ENCODE measurements around the gene SCLY.

Gene SCLY

DNA sequence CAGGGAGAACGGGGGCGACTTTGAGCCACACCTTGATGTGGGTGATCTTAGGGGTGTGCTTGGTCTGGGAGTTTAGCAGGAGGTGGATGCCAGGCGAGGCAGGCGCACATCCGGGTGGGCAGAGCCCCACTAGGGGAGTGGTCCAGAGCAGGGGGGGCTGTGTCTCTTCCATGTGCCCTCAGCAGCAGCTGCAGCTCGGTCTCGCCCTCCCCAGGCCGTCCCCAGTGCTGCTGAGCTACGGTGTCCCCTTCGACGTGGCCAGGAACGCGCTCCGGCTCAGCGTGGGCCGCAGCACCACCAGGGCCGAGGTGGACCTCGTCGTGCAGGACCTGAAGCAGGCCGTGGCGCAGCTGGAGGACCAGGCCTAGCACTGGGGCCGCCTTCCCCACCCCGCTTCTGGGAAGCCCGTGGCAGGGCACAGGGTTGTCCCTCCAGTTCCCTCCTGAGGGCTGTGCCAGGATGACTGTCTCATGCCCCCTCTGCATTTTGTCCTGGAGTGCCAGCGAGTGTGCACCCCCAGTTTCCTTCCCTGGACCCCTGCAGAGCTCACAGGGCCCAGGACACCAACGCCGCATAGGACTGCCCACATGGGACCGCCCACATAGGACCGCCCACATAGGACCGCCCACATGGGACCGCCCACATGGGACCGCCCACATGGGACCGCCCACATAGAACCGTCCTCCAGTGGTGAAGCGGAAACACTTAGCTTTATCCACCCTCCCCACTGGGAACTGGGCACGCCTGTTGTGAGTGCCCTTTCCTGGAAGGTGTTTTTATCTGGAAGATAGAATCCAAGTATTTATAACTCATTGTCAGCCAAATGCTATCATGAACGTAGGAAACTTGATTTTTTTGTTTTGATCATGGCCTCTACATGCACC is 37.4 kb downstream of the SCLY start:
- no peak for DNase-seq (ENCODE audit: low read depth)

DNA sequence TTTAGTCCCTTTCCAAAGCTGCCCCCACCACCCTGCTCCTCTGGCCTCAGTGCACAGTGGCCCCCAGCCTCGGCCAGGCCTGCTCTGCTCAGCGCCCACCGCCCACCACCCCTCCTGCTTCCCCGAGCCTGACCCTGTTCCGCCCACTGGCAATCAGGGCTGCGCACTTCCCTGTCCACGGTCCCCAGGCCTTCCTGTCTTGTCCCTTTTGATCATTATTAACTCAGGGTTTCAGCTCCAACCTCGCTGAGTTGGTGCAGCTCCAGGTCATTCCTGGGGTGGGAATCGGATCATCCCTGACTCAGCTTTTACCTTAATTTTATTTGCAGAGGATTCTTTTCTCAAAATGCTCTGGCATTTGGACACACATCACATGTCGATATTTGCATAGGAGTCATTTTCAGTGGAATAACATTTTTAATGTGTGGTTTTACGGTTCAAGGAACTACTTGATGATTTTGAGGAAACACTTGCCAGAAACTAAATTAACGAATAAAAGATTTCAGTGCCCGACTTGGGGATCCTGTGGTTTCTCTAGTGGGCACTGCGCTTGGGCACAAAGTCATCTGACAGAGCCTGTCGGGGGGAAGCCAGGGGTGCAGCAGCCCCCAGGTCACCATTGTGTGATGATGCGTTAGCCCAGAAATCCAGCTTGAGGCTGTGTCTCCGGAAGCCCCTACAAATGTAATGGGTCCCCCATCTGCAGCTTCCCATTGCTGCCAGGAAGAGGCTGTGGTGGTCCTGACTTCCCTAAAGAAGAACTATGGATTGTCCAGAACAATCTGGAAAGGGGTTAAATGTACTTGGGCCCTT is 38.3 kb downstream of the SCLY start:
- no peak for DNase-seq (ENCODE audit: low read depth)

DNA sequence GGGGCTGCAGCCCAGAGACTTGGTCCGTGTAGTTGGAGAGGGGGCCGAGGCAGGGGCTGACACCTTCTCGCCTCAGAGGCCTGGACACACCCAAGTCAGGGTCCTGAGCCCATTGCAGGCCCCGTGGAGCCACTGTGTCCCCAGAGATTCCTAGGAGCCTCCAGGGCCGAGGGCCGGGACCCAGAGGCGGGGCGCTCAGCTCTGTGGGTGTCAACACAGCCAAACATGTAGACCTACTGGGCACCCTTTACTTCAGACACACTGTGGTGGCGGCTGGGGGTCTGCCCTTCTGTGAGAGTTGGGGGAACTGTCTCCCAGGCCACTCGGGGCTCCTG is 38.9 kb downstream of the SCLY start:
- no peak for DNase-seq (ENCODE audit: low read depth)

DNA sequence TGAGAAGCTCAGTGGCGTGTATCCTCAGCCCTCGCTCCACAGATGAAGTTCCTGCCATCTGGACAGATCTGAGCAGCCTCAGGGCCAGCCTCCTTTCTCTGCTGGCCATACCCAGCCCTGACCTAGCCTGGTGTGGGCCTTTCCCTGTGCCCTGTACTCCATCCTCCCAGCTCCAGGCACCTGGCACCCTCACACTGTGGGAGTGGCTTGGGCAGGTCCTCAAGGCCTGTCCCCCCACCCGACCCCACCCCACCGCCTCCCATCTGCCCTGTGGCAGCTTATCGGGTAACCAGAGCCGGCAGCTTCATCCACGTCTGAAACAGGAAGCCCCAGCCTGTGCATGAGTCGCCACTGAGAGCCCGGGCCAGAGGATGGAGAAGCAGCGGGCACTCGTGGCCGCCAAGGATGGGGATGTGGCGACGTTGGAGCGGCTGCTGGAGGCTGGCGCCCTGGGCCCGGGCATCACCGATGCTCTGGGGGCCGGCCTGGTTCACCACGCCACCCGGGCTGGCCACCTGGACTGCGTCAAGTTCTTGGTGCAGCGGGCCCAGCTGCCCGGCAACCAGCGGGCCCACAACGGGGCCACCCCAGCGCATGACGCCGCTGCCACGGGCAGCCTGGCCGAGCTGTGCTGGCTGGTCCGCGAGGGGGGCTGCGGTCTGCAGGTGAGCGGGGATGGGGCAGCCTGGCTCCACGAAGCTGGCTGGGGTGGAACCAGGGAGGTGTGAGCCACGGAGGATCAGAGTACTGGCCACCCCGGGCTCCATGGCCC is 39.4 kb downstream of the SCLY start, which contains the start of gene ESPNL:
TSS of gene ESPNL (plus strand) at position 292 of the 772 bp plus-strand sequence. CDS start at position 372, 80 bp downstream.
- DNase-seq (ENCODE audit: low read depth) = no peak

DNA sequence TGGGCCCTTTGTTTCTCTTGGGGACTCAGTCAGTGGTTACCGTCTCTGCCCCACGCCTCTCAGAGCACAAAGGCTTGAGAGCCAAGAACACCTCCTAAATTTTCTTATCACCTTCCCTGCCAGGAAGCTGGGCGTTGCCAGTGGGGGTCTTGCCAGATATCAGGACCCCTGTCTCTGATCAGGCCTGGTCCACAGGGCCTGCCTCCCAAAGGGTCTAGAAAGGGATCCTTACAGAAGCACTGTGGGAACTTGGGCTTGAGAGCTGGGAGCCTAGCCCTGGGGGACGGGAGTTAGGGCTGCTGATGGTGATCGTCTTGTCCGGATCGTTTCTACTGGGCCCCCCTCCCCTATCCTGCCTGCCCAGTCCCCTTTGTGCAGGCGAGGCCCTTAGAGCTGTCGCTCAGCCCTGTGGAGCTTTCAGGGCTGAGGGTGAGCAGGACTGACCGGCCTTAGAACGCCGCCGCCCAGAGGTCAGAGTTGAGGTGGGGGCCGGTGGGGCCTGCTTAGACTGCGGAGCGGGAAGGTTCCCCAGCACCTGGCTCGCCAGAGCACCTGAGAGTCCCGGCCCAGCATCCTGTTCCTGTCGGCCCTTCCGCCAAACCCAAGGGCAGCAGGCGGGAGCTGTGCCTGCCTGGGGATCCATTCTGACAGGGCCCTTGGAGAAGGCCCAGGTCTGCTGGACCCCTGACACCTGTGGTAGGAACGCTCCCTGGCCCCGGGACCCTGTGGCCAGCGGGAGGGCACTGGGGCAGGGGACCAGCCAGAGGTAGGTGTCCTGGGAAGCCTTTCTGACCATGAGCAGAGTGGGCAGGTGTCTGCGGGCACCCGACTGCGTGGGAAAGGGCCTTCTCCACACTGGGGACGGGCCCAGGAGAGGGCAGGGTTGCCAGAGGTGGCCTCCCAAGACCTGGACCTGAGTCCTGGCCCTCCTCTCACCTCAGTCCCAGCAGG is 40.3 kb downstream of the SCLY start:
- DNase-seq (ENCODE audit: low read depth) = no peak

DNA sequence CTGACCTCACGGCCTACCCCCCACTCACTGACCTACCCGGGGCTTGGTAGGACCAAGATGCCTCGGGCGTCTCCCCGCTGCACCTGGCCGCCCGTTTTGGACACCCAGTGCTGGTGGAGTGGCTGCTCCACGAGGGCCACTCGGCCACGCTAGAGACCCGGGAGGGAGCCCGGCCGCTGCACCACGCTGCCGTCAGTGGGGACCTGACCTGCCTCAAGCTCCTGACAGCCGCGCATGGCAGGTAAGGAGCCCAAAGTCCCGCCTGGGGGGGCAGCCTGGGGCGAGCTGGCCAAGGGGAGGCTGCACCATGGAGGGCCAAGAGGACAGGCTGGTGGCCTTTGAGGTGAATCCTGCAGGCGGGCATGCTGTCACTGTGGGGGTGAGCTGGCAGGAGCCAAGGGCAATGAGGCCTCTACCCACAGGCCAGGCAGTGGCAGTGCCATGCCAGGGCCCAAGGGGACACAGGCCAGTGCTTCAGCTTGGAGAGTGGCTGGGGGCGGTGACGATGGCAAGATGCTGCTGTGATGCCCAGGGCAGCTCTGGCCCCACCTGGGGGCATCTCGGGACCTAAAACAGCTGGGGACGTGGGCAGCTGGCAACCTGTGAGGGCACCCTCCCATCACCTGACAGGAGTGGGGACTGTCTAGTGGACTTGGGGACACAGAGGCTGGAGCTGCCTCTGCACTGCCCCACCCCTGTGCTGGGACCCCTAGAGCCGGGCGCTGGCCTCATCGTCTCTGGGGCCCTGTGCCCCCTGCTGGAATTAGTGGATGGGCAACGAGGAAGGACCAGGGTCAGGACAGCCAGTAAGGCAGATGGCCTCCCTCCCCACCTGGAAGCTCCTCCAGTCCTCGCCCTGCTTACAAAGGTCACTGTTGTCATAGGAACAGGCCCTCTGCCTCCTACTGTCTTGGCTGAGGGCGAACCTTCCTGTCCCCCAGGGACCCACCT is 41.4 kb downstream of the SCLY start:
- no peak for DNase-seq (ENCODE audit: low read depth)

DNA sequence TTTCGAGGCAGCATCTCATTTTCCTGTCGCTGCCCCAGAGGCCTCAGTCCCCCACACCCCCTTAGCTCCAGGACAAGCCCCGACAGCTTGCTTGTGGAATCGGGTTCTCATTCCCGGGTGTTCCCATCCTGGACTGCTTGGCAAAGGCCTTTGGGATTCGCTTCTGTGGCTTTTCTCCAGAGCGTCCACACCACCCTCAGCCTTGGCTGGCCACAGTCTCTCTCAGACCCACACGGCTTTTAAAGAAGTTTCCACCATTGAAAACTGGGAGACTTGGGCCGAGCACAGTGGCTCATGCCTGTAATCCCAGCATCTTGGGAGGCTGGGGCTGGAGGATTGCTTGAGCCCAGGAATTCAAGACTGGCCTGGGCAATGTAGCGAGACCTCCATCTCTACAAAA is 42.1 kb downstream of the SCLY start:
- DNase-seq (ENCODE audit: low read depth) = no peak

DNA sequence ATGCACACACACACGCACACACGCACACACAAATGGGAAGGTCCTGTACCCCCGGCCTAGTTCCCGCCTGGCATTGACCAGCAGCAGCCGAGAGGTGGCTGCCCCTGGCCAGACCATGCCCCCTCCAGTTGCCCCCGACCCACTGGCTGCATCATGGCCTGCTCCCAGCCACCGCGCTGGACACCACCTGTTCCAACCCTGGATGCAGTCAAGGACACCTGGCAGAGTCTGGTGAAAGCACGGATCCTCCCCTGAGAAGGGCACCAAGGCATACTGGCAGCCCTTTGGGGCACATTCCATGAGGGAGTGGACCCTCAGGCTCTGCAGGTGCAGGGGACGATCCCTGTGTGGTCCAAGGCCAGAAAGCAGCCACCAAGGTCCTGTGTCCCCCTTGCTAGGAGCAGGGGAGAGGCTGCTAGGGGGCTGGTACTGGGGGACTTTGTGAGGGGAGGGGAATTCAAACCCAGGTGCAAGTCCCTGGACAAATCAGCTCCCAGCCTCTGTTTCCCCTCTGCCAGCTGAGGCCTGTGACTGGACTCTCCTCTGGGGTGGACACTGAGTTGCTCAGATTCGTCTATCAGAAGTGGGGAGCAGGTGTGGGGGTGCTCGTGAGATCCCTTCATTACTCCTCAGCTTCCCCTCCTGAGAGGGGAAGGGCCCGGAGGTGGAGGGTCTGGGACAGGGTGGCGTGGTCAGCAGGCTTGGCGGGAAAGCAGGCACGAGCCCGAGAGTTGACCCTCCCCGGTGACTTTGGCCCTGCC is 42.8 kb downstream of the SCLY start:
- no peak for DNase-seq (ENCODE audit: low read depth)

DNA sequence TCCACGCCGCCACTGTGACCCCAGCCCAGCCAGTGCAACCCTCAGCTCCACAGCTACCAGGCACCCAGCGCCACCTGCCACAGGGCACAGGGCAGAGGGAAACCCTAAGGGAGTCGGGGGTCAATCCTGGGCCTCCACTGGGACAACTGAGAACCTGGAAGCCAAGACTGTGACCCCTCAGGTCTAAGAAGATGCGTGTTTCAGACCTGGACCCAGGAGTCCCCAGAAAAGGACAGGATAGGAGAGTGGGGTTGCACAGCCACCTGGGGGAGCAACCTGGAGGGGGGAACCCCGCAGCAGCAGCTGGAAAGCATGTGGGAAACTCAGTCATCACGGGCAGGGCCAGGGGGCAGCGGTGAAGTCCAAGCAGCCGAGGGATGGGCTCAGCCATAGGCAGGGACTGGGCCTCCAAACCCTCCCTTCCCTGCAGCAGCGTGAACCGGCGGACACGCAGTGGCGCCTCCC is 43.5 kb downstream of the SCLY start:
- no peak for DNase-seq (ENCODE audit: low read depth)

DNA sequence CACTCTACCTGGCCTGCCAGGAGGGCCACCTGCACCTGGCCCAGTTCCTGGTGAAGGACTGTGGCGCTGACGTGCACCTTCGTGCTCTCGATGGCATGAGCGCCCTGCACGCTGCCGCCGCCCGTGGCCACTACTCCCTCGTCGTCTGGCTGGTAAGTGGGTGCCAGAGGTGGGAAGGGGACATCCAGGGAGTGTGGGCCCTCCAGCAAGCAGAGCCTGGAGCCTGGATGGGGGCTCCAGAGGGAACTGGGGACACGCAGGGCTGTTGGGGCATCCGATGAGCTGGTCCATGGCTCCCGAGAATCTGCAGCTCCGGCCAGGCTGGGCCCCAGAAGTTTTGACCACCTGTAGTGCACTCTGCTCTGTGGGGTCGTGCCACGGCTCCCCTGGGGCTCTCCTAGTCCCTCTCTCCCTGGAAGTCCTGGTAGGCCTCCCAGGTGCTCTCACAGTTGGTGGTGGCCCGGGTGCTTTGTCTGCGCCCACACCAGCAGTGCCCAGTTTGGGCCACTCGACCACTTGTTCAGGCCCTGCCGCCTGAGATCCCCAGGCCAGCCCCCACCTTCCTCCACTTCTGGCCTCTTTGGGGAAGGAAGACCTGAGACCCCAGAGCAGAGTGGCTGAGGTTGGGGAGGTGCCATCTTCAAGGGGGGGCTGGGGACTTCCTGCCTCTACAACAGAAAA is 44.0 kb downstream of the SCLY start:
- DNase-seq (ENCODE audit: low read depth) = no peak

DNA sequence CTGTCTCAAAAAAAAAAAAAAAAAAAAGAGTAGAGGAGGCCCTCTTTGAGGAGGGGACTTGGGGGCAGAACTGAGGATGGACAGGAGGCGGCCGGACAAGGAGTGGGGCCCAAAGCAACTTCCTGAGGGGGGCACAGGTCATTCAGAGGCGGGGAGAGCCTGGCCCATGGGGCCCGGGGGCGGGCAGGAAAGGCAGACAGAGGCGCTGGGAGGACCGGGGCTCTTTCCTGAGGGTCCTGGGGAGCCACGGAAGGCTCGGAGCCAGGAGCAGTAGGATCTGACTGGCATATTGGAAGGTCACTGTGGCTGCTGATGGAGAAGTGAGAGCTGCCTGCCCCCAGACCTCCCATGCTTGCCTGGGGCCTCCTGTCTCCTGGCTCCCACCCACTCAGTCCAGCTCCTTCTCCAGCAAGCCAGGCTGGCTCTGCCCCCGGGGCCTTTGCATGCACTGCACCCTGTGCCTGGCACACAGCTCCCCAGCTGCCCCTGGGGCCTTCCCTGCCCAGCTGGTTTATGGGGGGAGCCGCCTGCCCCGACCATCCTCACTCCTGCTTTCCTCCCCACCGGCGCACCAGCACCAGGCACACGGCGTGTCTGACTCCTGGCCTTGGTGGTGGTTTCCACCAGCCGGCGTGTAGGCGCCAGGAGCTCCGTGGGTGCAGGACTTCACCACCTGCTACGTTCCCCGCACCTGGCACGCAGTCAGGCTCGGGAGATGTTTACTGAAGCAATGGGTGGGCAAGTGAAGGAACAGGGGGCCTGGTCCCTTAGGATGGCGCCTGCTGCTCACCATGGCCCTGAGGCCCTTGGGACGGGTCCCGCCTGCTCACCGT is 44.9 kb downstream of the SCLY start:
- no peak for DNase-seq (ENCODE audit: low read depth)

DNA sequence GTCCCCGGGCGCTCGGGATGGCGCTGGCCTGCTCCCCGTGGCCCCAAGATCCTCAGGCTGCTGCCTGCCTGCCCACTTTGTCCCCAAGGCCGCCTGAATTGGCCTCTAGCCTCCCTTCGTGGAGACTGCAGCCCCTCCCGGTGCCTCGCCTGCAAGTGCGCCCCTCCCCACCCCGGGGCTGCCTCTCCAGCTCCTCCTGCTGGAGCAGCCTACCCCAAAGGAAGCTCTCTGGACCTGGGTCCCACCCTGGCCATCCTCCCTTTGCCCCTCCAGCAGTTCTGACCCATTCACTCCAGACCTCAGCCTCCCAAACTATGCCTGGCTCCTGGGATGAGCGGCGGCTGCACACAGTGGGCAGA is 45.5 kb downstream of the SCLY start:
- no peak for DNase-seq (ENCODE audit: low read depth)

DNA sequence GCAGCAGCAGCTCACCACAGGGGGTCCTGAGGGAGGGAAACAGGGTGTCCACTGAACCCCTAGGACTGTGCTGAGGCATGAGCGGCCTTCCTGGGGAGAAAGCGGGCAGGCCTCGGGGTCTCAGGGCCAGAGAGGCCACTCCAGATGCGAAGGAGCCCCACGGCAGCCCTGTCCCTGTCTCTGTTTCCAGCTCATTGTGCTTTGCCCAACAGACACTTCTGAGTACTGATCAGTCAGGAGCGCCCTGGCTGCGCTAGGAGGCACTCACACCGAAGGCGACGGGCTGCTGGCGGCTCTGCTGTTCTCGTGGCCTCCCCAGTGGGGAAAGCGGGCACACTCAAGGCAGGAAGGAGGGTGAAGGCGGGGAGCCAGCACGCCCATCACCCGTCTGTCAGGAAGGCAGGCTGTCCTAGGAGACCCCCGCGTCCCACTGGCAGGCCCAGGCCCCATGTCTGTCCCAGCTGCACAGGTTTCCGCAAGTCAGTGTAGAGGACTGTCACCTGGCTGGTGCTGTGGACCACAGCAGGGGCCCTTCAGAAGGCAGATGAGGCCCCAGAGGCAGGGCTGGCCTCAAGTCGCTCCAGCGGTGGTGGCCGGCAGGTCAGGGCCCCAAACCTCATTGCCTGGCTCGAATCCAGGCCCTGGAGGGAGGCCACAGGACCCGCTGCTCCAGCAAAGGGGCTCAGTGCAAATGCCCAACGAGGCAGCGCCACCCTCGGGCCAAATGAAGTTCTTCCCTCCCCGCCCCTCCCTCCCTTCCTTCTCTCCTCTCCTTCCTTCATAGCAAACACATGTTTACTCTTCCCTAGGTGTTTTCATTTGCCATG is 46.1 kb downstream of the SCLY start:
- DNase-seq (ENCODE audit: low read depth) = no peak

DNA sequence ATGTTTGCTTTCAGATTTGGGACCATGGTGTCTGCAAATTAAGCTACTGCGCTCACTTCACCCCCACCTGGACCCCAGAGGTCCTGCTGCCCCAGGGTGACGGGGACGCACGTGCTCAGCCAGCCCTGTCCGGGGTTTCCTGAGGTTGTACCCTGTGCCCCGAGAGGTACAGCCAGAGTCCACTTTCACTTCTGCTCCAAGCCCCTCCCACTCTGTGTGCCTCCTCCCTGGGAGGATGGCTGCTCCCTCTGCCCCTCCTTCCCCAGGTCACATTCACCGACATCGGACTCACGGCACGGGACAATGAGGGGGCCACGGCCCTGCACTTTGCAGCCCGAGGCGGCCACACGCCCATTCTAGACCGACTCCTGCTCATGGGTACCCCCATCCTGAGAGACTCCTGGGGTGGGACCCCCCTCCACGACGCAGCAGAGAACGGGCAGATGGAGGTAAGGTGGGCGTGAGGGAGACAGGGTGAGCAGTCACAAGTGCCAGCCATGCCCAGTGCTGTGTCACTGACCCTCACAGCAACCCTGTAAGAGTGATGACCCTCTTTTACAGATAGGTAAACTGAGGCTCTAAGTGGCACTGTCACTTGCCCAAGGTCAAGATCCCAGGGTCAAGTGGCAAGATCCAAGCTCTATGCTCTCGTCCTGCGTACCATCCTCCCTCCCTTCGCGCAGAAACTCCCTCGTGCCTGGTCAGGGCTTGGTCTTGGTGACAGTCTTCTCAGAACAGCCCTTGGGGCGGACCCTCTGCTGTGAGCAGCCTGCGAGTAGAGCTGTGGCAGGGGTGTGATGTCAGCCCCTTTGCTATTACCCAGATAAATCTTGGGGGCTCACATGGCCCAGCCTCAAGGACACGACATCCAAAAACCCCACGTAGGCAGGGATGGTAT is 47.0 kb downstream of the SCLY start:
- no peak for DNase-seq (ENCODE audit: low read depth)

DNA sequence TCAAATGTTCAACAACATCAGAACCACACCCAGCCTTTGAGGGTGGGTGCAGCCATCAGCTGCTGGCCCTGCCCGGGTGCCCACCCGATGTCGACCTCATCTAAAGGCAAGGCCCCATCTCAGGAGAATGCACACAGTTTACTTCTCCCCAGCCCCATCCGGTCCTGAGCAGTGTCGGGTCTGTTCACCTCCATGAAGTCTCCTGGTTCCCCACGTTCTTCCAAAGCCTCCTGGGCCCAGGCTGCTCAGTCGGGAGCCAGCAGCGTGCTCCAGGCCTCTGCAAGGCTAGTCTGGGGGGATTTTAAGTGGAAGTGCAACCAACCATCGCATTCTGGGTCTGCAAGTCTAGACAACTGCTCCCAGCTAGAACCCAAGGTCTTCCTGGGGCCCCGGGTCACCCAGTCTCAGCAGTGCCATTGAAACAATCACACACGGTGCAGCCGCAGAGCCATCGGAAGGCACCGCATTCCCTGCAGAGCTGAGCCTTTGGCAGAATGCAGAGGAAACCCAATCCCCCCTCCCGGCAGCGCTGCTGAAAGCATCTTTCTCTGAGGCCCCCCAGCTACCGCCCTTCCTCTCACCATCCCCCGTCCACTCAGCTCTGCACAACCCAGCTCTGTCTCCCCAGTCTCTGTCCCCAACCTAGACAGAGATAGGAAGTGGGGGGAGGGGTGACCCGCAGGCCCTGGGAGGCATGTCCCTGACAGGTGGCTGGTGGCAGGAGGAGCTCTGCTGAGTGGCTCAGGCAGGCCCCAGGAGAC is 47.8 kb downstream of the SCLY start:
- no peak for DNase-seq (ENCODE audit: low read depth)

Measured in stimulated activated CD4-positive, alpha-beta T cell treated with anti-CD3 and anti-CD28 coated beads, Interleukin-2, amount 100 ng/mL, for 4 hours (primary cell).